ENCODE data around the gene GRIK4. TPM values are rescaled to one million over a fixed set of nuclear protein-coding genes. Genes with fewer than 3 reads are reported as not detected.
A peak's percentile ranks its signal among the peaks of the same experiment; 100 is the strongest.

GRIK4 gene
- total and polyA plus RNA-seq, 2 donors from 2014 or later, result 0.25 TPM; not detected in 1

GRCh38 chr11:120674542-120674941 lies 163.0 kb downstream of the GRIK4 start:
- DNase-seq (peak in 3 of 5 donors; percentile 70 to 87 (median 86)), FAIRE-seq (no peak)
- Histone ChIP-seq H3K9ac (ENCODE audit: low read length in 3 of 3) (no peak overlapping the region), H3K4me1 (ENCODE audit: control insufficient read depth in 2 of 3, insufficient read depth in 2 of 3, low read depth in 1 of 3, low read length in 3 of 3) (no peaks in the 10 kb centered on the region), H3K27me3 (ENCODE audit: control insufficient read depth, insufficient read depth, low read length) (no peaks in the 10 kb centered on the region), H3K36me3 (ENCODE audit: control insufficient read depth in 2 of 3, insufficient read depth in 3 of 3, low read length in 3 of 3) (no peaks in the 10 kb centered on the region), H3K9me3 (ENCODE audit: control insufficient read depth in 2 of 3, insufficient read depth in 1 of 3, low read length in 3 of 3) (no peaks in the 10 kb centered on the region), H3K27ac (ENCODE audit: low read depth in 2 of 2, low read length in 2 of 2) (no peak overlapping the region), H3K4me3 (ENCODE audit: low read length in 3 of 3) (no peak overlapping the region)
- intact Hi-C loops (cut with DNase I), result no loop called here
- no peak for TF ChIP-seq CTCF (IDR thresholded peaks at IDR 0.05; ENCODE audit: borderline replicate concordance, extremely low read depth, insufficient read depth)

GRCh38 chr11:120675171-120675570 lies 163.6 kb downstream of the GRIK4 start:
- no peak for DNase-seq
- no peaks in the 10 kb centered on the region for H3K9me3 ChIP-seq (ENCODE audit: control insufficient read depth in 2 of 3, insufficient read depth in 1 of 3, low read length in 3 of 3)
- H3K36me3 ChIP-seq (ENCODE audit: control insufficient read depth in 2 of 3, insufficient read depth in 3 of 3, low read length in 3 of 3), result no peaks in the 10 kb centered on the region
- no peaks in the 10 kb centered on the region for H3K27me3 ChIP-seq (ENCODE audit: control insufficient read depth, insufficient read depth, low read length)
- H3K4me1 ChIP-seq (ENCODE audit: control insufficient read depth in 2 of 3, insufficient read depth in 2 of 3, low read depth in 1 of 3, low read length in 3 of 3), result no peaks in the 10 kb centered on the region
- FAIRE-seq, result no peak
- intact Hi-C loops (cut with DNase I), result no loop called here
- TF ChIP-seq CTCF (IDR thresholded peaks at IDR 0.05; ENCODE audit: borderline replicate concordance, extremely low read depth, insufficient read depth), result no peak
- H3K4me3 ChIP-seq (ENCODE audit: low read length in 3 of 3), result no peak overlapping the region
- no peak overlapping the region for H3K9ac ChIP-seq (ENCODE audit: low read length in 3 of 3)
- H3K27ac ChIP-seq (ENCODE audit: low read depth in 2 of 2, low read length in 2 of 2), result no peak overlapping the region

- Histone ChIP-seq H3K9me3 (ENCODE audit: control insufficient read depth in 2 of 3, insufficient read depth in 1 of 3, low read length in 3 of 3) (no peaks in the 10 kb centered on the region), H3K4me3 (ENCODE audit: low read length in 3 of 3) (no peak overlapping the region), H3K4me1 (ENCODE audit: control insufficient read depth in 2 of 3, insufficient read depth in 2 of 3, low read depth in 1 of 3, low read length in 3 of 3) (no peaks in the 10 kb centered on the region), H3K36me3 (ENCODE audit: control insufficient read depth in 2 of 3, insufficient read depth in 3 of 3, low read length in 3 of 3) (no peaks in the 10 kb centered on the region), H3K9ac (ENCODE audit: low read length in 3 of 3) (no peak overlapping the region), H3K27ac (ENCODE audit: low read depth in 2 of 2, low read length in 2 of 2) (no peak overlapping the region), H3K27me3 (ENCODE audit: control insufficient read depth, insufficient read depth, low read length) (no peaks in the 10 kb centered on the region)
- no peak for TF ChIP-seq CTCF (IDR thresholded peaks at IDR 0.05; ENCODE audit: borderline replicate concordance, extremely low read depth, insufficient read depth)
- intact Hi-C loops (cut with DNase I), result no loop called here
- peak in 3 of 5 donors; percentile 36 to 60 (median 60) for DNase-seq
- no peak for FAIRE-seq
Measured at GRCh38 chr11:120676991-120677390, 165.4 kb downstream of the GRIK4 start.

- Histone ChIP-seq H3K4me3 (ENCODE audit: low read length in 3 of 3) (no peak overlapping the region), H3K27me3 (ENCODE audit: control insufficient read depth, insufficient read depth, low read length) (no peaks in the 10 kb centered on the region), H3K9ac (ENCODE audit: low read length in 3 of 3) (no peak overlapping the region), H3K27ac (ENCODE audit: low read depth in 2 of 2, low read length in 2 of 2) (no peak overlapping the region), H3K4me1 (ENCODE audit: control insufficient read depth in 2 of 3, insufficient read depth in 2 of 3, low read depth in 1 of 3, low read length in 3 of 3) (no peaks in the 10 kb centered on the region), H3K36me3 (ENCODE audit: control insufficient read depth in 2 of 3, insufficient read depth in 3 of 3, low read length in 3 of 3) (no peaks in the 10 kb centered on the region), H3K9me3 (ENCODE audit: control insufficient read depth in 2 of 3, insufficient read depth in 1 of 3, low read length in 3 of 3) (no peaks in the 10 kb centered on the region)
- DNase-seq (no peak), FAIRE-seq (no peak)
- TF ChIP-seq CTCF (IDR thresholded peaks at IDR 0.05; ENCODE audit: borderline replicate concordance, extremely low read depth, insufficient read depth), result no peak
- intact Hi-C loops (cut with DNase I), result loop anchor here (10.0 kb wide), 1 partner anchor 274 kb away; no protein-coding TSS in a partner anchor
Measured at GRCh38 chr11:120680322-120680721, 168.8 kb downstream of the GRIK4 start.

All from kidney (tissue), 14 donors.